Vagina (tissue), 2 donors: Measurements from ENCODE around the gene MUC6. TPM values are rescaled to one million over a fixed set of nuclear protein-coding genes. Genes with fewer than 3 reads are reported as not detected.

Source experiments
- DNase-seq, 2 donors: peaks; one replicate each; pipeline ENCODE4 v3.0.0-alpha.2; 2017; ENCODE audit errors: extremely low spot score in 2 of 2
- H3K27ac ChIP-seq: fragments of 200-600 bp; sonication (generic); one replicate; pipeline ENCODE4 v1.5.1; 2019
- H3K27me3 ChIP-seq: fragments of 200-600 bp; sonication (generic); one replicate; pipeline ENCODE4 v1.5.1; 2019
- H3K36me3 ChIP-seq, 2 donors: fragments of 200-600 bp; sonication (generic); one replicate each; pipeline ENCODE4 v1.5.1; 2017 to 2019
- H3K4me1 ChIP-seq: fragments of 200-600 bp; sonication (generic); one replicate; pipeline ENCODE4 v1.5.1; 2019
- H3K4me3 ChIP-seq, 2 donors: fragments of 200-600 bp; sonication (generic); 1 replicate in 1 of 2; 2 replicates in 1 of 2; pipeline ENCODE4 v1.5.1; 2016 to 2019
- H3K9me3 ChIP-seq: fragments of 200-600 bp; sonication (generic); one replicate; pipeline ENCODE4 v1.5.1; 2019
- POLR2A ChIP-seq, 2 donors: fragments of 450-650 bp; IDR thresholded peaks; one replicate each; pipeline ENCODE4 v1.6.1; 2017; ENCODE audit warnings: antibody characterized with exemption in 2 of 2, mild to moderate bottlenecking in 2 of 2, moderate library complexity in 2 of 2
- POLR2AphosphoS5 ChIP-seq, 2 donors: sonication (generic); formaldehyde crosslinking; IDR thresholded peaks; one replicate each; pipeline ENCODE4 v1.9.0; 2017; ENCODE audit warnings: antibody characterized with exemption in 2 of 2, mild to moderate bottlenecking in 2 of 2, low read depth in 1 of 2; ENCODE audit not compliant: insufficient read depth in 1 of 2
- intact Hi-C: fragments of 100-400 bp; cut with DNase I; formaldehyde crosslinking; loops from one replicate; pipeline ENCODE4 v1.15.1; 2023
- total RNA-seq: library from RNA; depleted of rRNA; stranded (reverse); fragments of >200 nt; gene quantifications from one replicate; pipeline ENCODE4 v1.2.3, GENCODE V29; 2016
- TF ChIP-seq, protein P1 (sequence below), 3 experiments: fragments of 450-650 bp in 2 of 3; fragments of 200-600 bp in 1 of 3; sonication (generic) in 1 of 3; IDR thresholded peaks; one replicate each; pipeline ENCODE4 v1.5.1; 2017 to 2019; ENCODE audit warnings: antibody characterized with exemption in 3 of 3, mild to moderate bottlenecking in 2 of 3, moderate library complexity in 2 of 3

MUC6 gene
- total RNA-seq = not detected

DNA sequence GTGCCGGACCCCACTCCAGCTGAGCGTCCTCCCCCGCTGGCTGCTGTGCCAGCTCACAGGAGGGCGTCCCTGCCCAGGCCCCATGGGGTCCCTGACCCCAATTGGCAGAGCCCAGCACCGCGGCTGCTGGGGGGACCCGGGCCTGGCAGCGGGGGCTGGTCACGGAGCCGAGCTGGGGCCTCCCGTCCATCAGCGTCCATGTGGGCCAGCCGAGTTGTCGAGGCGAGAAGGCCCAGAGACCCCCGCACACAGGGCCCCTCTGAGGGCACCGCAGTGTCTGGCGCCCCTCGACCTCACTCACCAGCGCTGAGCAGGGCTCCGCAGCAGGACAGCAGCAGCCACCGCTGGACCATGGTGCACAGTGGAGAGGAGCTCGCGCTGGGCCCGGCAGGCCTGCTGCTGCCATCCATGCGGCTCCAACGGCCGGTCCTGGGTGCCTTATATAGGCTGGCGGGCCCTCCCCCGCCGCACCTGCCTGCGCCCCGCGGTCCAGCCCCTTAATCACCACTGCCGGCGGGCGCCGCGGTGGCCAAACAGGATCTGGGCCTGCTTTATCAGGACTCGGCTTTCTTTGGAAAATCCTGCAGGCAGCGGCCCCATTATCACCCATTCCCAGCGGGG, at the start of gene MUC6:
MUC6 (minus strand) TSS at position 416 of the 621 bp plus-strand sequence; CDS start at position 353, 63 bp downstream.
- H3K4me3 ChIP-seq = no peak within 1 kb of the TSS
- H3K27ac ChIP-seq = no peak within 1 kb of the TSS
- no peak for TF ChIP-seq POLR2A (IDR thresholded peaks at IDR 0.05)
- TF ChIP-seq POLR2AphosphoS5 (IDR thresholded peaks at IDR 0.05; ENCODE audit: insufficient read depth in 1 of 2, low read depth in 1 of 2) = no peak
- TF ChIP-seq, protein P1, sequence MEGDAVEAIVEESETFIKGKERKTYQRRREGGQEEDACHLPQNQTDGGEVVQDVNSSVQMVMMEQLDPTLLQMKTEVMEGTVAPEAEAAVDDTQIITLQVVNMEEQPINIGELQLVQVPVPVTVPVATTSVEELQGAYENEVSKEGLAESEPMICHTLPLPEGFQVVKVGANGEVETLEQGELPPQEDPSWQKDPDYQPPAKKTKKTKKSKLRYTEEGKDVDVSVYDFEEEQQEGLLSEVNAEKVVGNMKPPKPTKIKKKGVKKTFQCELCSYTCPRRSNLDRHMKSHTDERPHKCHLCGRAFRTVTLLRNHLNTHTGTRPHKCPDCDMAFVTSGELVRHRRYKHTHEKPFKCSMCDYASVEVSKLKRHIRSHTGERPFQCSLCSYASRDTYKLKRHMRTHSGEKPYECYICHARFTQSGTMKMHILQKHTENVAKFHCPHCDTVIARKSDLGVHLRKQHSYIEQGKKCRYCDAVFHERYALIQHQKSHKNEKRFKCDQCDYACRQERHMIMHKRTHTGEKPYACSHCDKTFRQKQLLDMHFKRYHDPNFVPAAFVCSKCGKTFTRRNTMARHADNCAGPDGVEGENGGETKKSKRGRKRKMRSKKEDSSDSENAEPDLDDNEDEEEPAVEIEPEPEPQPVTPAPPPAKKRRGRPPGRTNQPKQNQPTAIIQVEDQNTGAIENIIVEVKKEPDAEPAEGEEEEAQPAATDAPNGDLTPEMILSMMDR (IDR thresholded peaks at IDR 0.05) = no peak
- intact Hi-C loops = no loop called here
- H3K9me3 ChIP-seq = no peaks in the 10 kb centered on the region
- H3K36me3 ChIP-seq = no peaks in the 10 kb centered on the region
- H3K27me3 ChIP-seq = no peaks in the 10 kb centered on the region
- DNase-seq = no peak
- no peaks in the 10 kb centered on the region for H3K4me1 ChIP-seq

GRCh38 chr11:1085440-1086170, 49.1 kb upstream of the MUC6 start:
- Histone ChIP-seq H3K36me3 (no peaks in the 10 kb centered on the region), H3K4me3 (no peak overlapping the region), H3K27me3 (no peaks in the 10 kb centered on the region), H3K4me1 (no peaks in the 10 kb centered on the region), H3K27ac (no peak overlapping the region), H3K9me3 (no peaks in the 10 kb centered on the region)
- intact Hi-C loops = loop anchor here (10.0 kb wide), 1 partner anchor 359 kb away; no protein-coding TSS in a partner anchor
- TF ChIP-seq POLR2A (IDR thresholded peaks at IDR 0.05) (no peak), POLR2AphosphoS5 (IDR thresholded peaks at IDR 0.05; ENCODE audit: insufficient read depth in 1 of 2, low read depth in 1 of 2) (no peak)
- TF ChIP-seq, protein P1 (IDR thresholded peaks at IDR 0.05) = no peak
- DNase-seq = no peak

DNA sequence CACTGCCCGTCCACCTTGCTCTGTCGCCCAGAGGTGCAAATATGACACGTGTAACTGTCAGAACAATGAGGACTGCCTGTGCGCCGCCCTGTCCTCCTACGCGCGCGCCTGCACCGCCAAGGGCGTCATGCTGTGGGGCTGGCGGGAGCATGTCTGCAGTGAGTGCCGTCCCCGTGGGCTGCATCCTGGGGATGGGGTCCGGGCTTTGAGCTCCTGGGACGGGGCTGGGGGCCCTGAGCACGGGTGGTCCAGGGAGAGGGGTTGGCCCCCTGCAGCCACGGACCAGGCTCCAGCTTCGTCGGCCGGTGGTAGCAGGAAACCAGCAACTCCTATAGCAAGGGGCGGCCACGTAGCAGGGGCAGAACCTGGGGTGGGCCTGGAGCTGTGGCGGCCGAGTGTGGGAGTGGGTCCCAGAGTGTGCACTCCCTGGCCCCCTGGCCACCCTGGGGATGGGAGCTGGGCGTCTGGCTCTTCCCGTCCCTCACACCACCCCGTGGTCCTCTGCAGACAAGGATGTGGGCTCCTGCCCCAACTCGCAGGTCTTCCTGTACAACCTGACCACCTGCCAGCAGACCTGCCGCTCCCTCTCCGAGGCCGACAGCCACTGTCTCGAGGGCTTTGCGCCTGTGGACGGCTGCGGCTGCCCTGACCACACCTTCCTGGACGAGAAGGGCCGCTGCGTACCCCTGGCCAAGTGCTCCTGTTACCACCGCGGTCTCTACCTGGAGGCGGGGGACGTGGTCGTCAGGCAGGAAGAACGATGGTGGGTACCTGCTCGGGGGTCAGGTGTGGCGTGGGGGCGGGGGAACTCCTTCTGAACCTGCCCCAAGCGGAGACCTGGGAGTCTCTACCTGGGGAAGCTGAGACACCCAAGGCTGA, 48.3 kb upstream of the MUC6 start:
- Histone ChIP-seq H3K36me3 (no peaks in the 10 kb centered on the region), H3K4me3 (no peak overlapping the region), H3K27me3 (no peaks in the 10 kb centered on the region), H3K9me3 (no peaks in the 10 kb centered on the region), H3K4me1 (no peaks in the 10 kb centered on the region), H3K27ac (no peak overlapping the region)
- no peak for DNase-seq
- intact Hi-C loops = loop anchor here (1.0 to 10.0 kb wide), 2 partner anchors 135 to 360 kb away; no protein-coding TSS in a partner anchor
- TF ChIP-seq, protein P1 (IDR thresholded peaks at IDR 0.05) = no peak
- TF ChIP-seq POLR2A (IDR thresholded peaks at IDR 0.05) = no peak
- no peak for TF ChIP-seq POLR2AphosphoS5 (IDR thresholded peaks at IDR 0.05; ENCODE audit: insufficient read depth in 1 of 2, low read depth in 1 of 2)

DNA sequence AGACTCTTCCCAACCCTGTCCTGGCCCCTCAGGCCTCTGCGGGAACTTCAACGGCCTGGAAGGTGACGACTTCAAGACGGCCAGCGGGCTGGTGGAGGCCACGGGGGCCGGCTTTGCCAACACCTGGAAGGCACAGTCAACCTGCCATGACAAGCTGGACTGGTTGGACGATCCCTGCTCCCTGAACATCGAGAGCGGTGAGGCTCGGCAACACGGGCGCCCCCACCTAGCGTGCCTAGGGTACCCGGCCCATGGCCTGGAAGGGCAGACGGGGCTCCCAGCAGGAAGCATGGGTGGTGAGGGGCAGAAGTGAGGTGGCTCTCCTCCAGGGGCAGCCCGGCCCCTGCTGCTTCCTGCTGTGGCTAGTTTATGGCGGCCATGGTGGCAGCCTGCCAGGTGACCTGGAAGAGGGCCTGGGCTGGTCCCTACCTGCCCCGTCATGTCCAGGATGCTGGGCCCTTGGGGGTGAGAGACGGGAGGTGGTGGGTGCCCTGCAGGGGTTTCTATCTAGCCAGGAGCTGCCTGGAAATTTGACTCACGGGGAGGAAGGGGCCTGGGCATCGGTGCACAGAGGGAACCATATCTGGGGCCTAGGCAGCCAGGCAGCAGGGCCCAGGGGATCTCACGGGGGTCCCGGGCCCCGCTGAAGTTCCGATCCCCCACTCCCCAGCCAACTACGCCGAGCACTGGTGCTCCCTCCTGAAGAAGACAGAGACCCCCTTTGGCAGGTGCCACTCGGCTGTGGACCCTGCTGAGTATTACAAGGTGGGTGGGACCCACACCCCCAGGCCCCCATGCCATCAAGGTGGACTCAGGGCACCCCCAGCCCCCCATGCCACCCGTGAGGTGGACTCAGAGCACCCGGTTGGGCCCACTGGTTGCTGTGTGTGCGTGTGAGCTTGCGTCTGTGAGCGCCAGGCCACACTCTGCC, 47.4 kb upstream of the MUC6 start:
- H3K9me3 ChIP-seq = no peaks in the 10 kb centered on the region
- H3K4me1 ChIP-seq = no peaks in the 10 kb centered on the region
- TF ChIP-seq POLR2AphosphoS5 (IDR thresholded peaks at IDR 0.05; ENCODE audit: insufficient read depth in 1 of 2, low read depth in 1 of 2) (no peak), POLR2A (IDR thresholded peaks at IDR 0.05) (no peak)
- TF ChIP-seq, protein P1 (IDR thresholded peaks at IDR 0.05) = no peak
- no peak overlapping the region for H3K27ac ChIP-seq
- H3K4me3 ChIP-seq = no peak overlapping the region
- intact Hi-C loops = loop anchor here (1.0 to 10.0 kb wide), 2 partner anchors 135 to 361 kb away; no protein-coding TSS in a partner anchor
- H3K27me3 ChIP-seq = no peaks in the 10 kb centered on the region
- no peak for DNase-seq
- H3K36me3 ChIP-seq = no peaks in the 10 kb centered on the region
